ENCODE measurements around the gene CALML4. TPM values are rescaled to one million over a fixed set of nuclear protein-coding genes. Genes with fewer than 3 reads are reported as not detected.

The CALML4 gene
- polyA plus RNA-seq, 1 donor (not counting 4 experiments of a cell fraction or from before 2014, with no cell fraction given): 7.0 TPM

- Histone ChIP-seq H3K27ac (ENCODE audit: control insufficient read depth, insufficient read depth, low read length) (no peak overlapping the region), H3K9ac (ENCODE audit: control insufficient read depth, extremely low read depth, insufficient read depth, low read length) (no peak overlapping the region), H3K9me3 (ENCODE audit: control insufficient read depth, low read depth, low read length) (no peaks in the 10 kb centered on the region), H3K79me2 (ENCODE audit: control insufficient read depth, insufficient read depth, low read length) (no peaks in the 10 kb centered on the region), H3K27me3 (ENCODE audit: control insufficient read depth, extremely low read depth, insufficient read depth, low read length) (no peaks in the 10 kb centered on the region), H3K4me3 (ENCODE audit: control insufficient read depth in 2 of 3, extremely low read depth in 1 of 3, insufficient read depth in 2 of 3, low read depth in 1 of 3, low read length in 3 of 3) (no peak overlapping the region), H4K20me1 (ENCODE audit: control insufficient read depth, extremely low read depth, insufficient read depth, low read length) (no peaks in the 10 kb centered on the region), H2AFZ (ENCODE audit: control insufficient read depth, low read length) (no peak overlapping the region), H3K4me1 (ENCODE audit: control insufficient read depth, extremely low read depth, insufficient read depth, low read length) (peaks cover 10% of the 10 kb centered on the region), H3K4me2 (ENCODE audit: control insufficient read depth, extremely low read depth, insufficient read depth, low read depth, low read length) (no peak overlapping the region), H3K9me1 (ENCODE audit: control insufficient read depth, extremely low read depth, insufficient read depth, low read length) (peaks cover 3% of the 10 kb centered on the region), H3K36me3 (ENCODE audit: control insufficient read depth in 2 of 2, extremely low read depth in 1 of 2, insufficient read depth in 2 of 2, low read length in 2 of 2) (peaks cover 14 to 22% of the 10 kb centered on the region in 2 experiments)
- dilution Hi-C loops (cut with MboI; ENCODE audit: extremely low pct_ligation_motif_present, low sequenced_read_pairs): no loop called here
- DNase-seq (ENCODE audit: low read depth, low spot score) (no peak), FAIRE-seq (no peak)
- TF ChIP-seq EZH2 (IDR thresholded peaks at IDR 0.05; ENCODE audit: low read length) (no peak), CTCF (optimal IDR thresholded peaks at IDR 0.05 in 1 of 3, IDR thresholded peaks at IDR 0.05 in 1 of 3, conservative IDR thresholded peaks at IDR 0.05 in 1 of 3; ENCODE audit: extremely low read depth in 1 of 3, insufficient read depth in 2 of 3, low read length in 3 of 3) (no peak)
Measured at GRCh38 chr15:68191555-68191954, 13.6 kb downstream of the CALML4 start.

GRCh38 chr15:68190048-68190447, 15.1 kb downstream of the CALML4 start:
- Histone ChIP-seq H3K36me3 (ENCODE audit: control insufficient read depth in 2 of 2, extremely low read depth in 1 of 2, insufficient read depth in 2 of 2, low read length in 2 of 2) (peaks cover 17 to 22% of the 10 kb centered on the region in 2 experiments), H3K27ac (ENCODE audit: control insufficient read depth, insufficient read depth, low read length) (no peak overlapping the region), H4K20me1 (ENCODE audit: control insufficient read depth, extremely low read depth, insufficient read depth, low read length) (no peaks in the 10 kb centered on the region), H3K27me3 (ENCODE audit: control insufficient read depth, extremely low read depth, insufficient read depth, low read length) (no peaks in the 10 kb centered on the region), H3K4me3 (ENCODE audit: control insufficient read depth in 2 of 3, extremely low read depth in 1 of 3, insufficient read depth in 2 of 3, low read depth in 1 of 3, low read length in 3 of 3) (no peak overlapping the region), H2AFZ (ENCODE audit: control insufficient read depth, low read length) (no peak overlapping the region), H3K9me1 (ENCODE audit: control insufficient read depth, extremely low read depth, insufficient read depth, low read length) (peaks cover 3% of the 10 kb centered on the region), H3K4me2 (ENCODE audit: control insufficient read depth, extremely low read depth, insufficient read depth, low read depth, low read length) (no peak overlapping the region), H3K9ac (ENCODE audit: control insufficient read depth, extremely low read depth, insufficient read depth, low read length) (no peak overlapping the region), H3K9me3 (ENCODE audit: control insufficient read depth, low read depth, low read length) (no peaks in the 10 kb centered on the region), H3K79me2 (ENCODE audit: control insufficient read depth, insufficient read depth, low read length) (no peaks in the 10 kb centered on the region), H3K4me1 (ENCODE audit: control insufficient read depth, extremely low read depth, insufficient read depth, low read length) (peaks cover 10% of the 10 kb centered on the region)
- DNase-seq (ENCODE audit: low read depth, low spot score): no peak
- TF ChIP-seq EZH2 (IDR thresholded peaks at IDR 0.05; ENCODE audit: low read length) (no peak), CTCF (optimal IDR thresholded peaks at IDR 0.05 in 1 of 3, IDR thresholded peaks at IDR 0.05 in 1 of 3, conservative IDR thresholded peaks at IDR 0.05 in 1 of 3; ENCODE audit: extremely low read depth in 1 of 3, insufficient read depth in 2 of 3, low read length in 3 of 3) (no peak)
- dilution Hi-C loops (cut with MboI; ENCODE audit: extremely low pct_ligation_motif_present, low sequenced_read_pairs): no loop called here
- no peak for FAIRE-seq

Data from keratinocyte (primary cell).